ENCODE measurements around the gene RPL7A. TPM values are rescaled to one million over a fixed set of nuclear protein-coding genes. Genes with fewer than 3 reads are reported as not detected.
A peak's percentile ranks its signal among the peaks of the same experiment; 100 is the strongest.

RPL7A gene
- polyA plus RNA-seq, 6 donors from 2014 or later = 715 to 1,392 (median 1,075) TPM

DNA sequence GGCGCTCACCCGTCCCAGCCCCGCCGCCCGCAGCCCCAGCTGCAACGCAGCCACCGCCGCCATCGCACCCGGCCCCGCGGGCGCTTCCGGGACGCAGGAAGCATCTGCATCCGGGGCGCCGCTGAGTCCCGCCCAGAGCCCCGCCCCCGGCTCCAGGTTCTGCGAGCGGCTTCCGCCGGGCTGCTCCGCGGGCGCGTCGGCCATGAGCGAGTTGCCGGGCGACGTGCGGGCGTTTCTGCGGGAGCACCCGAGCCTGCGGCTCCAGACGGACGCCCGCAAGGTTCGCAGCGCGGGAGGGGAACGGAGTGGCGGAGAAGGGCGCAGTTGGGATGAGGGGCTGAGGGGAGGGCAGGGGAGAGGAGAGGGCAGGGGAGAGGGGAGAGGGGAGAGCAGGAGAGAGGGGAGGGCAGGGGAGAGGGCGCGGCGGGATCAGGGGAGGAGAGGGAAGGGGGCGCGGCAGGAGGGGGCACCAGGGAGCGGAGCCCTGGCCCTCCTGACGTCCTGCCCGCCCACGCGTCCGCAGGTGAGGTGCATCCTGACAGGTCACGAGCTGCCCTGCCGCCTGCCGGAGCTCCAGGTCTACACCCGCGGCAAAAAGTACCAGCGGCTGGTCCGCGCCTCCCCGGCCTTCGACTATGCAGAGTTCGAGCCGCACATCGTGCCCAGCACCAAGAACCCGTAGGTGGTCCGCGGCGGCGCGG is 8.5 kb downstream of the RPL7A start, which contains the start of the genes SURF1 and SURF2:
Gene SURF1 (minus strand): TSS at position 97 of the 701 bp plus-strand sequence. CDS start 34 bp downstream, at position 63.
Gene SURF2 (plus strand): TSS at position 160 of the 701 bp plus-strand sequence. CDS start 43 bp downstream, at position 203.
- Mint-ChIP-seq H3K4me3 (peak within 1 kb of the TSS; percentile 82 to 95 (median 88)), H3K36me3 (peaks cover 3 to 12% of the 10 kb centered on the region in 2 donors), H3K27ac (peak within 1 kb of the TSS in 5 of 6 donors; percentile 87 to 95 (median 88)), H3K27me3 (no peaks in the 10 kb centered on the region), H3K4me1 (peaks cover 23 to 48% (median 30%) of the 10 kb centered on the region in 3 donors), H3K9me3 (no peaks in the 10 kb centered on the region)
- ATAC-seq (ENCODE audit: low read depth in 2 of 2) (peak; percentile 93 to 95), DNase-seq (peak; percentile 86)

DNA sequence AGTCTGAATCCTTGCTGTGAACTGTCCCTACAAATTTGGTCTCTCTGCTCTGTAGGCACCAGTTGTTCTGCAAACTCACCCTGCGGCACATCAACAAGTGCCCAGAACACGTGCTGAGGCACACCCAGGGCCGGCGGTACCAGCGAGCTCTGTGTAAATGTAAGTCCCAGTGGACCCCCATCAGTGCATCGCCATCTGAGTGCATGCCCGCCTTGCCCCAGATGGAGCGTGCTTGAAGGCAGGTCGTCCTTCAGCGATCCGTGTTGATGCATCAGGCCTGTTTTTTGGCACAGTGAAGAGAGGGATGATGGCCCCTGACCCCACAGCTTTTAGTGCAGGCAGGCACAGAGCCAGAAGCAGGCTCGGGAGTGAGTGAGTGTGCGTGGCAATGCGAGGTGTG is 9.6 kb downstream of the RPL7A start:
- peaks cover 23 to 47% (median 30%) of the 10 kb centered on the region in 3 donors for H3K4me1 Mint-ChIP-seq
- H3K4me3 Mint-ChIP-seq = peak overlapping the region; percentile 70 to 95 (median 85)
- H3K9me3 Mint-ChIP-seq = no peaks in the 10 kb centered on the region
- ATAC-seq (ENCODE audit: low read depth in 2 of 2) (no peak), DNase-seq (no peak)
- peak overlapping the region in 5 of 6 donors; percentile 41 to 87 (median 84) for H3K27ac Mint-ChIP-seq
- no peaks in the 10 kb centered on the region for H3K27me3 Mint-ChIP-seq
- peaks cover 0 to 16% of the 10 kb centered on the region in 2 donors for H3K36me3 Mint-ChIP-seq

GRCh38 chr9:133359399-133360175 is 11.6 kb downstream of the RPL7A start:
- peaks cover 17 to 40% (median 23%) of the 10 kb centered on the region in 3 donors for H3K4me1 Mint-ChIP-seq
- no peaks in the 10 kb centered on the region for H3K27me3 Mint-ChIP-seq
- peaks cover 0 to 16% of the 10 kb centered on the region in 2 donors for H3K36me3 Mint-ChIP-seq
- ATAC-seq (ENCODE audit: low read depth in 2 of 2) = no peak
- no peaks in the 10 kb centered on the region for H3K9me3 Mint-ChIP-seq
- DNase-seq = no peak
- peak overlapping the region in 2 of 6 donors; percentile 57 to 79 for H3K27ac Mint-ChIP-seq
- H3K4me3 Mint-ChIP-seq = peak overlapping the region in 2 of 8 donors; percentile 86 to 95

DNA sequence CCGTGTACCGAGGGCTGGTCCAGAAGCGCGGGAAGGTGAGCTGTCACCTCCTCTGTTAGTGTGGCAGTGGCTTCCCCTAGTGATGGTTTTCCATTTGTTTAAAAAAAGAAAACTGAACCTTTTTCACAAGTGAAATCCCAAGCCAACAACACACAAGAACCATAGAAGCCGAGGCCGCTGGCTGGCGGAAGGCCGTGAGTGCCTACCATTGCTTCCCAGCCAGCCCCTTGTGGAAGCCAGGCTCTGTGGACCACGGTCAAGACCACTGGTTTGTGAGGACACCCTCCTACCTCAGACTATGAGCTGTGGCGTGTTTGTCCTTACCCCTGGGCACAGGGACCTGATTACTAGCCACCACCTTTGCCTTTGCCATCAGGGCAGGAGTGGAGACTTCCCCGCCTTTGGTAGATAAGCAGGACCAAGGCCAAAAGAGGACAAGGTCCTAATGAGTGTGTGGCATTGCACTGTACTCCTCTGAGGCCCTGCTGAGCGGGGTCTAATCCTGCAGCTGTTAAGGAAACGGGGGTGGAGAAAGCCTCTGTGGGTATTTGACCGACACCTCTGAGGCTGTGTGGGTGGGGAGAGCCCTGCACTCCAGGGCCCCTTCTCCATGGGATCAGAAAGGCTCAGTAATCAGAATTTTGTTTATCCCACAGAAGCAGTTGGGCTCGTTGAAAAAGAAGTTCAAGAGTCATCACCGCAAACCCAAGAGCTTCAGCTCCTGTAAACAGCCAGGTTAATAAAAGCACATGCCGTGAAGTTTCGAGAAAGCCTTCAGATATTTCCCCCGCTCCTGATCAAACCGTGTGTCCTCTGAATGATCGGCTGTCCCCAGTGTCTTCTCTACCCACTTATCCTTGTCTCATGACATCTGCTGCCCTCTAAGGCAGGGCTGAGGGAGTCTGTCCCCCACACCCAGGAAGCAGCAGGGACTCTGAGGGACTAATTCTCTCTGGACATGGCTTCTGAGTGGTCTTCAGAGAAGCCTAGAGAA is 12.7 kb downstream of the RPL7A start:
- Mint-ChIP-seq H3K27me3 (no peaks in the 10 kb centered on the region), H3K4me3 (peak overlapping the region in 3 of 8 donors; percentile 44 to 56 (median 56)), H3K9me3 (no peaks in the 10 kb centered on the region), H3K36me3 (peaks cover 0 to 16% of the 10 kb centered on the region in 2 donors), H3K27ac (peak overlapping the region in 3 of 6 donors; percentile 70 to 88 (median 79)), H3K4me1 (peaks cover 17 to 30% (median 23%) of the 10 kb centered on the region in 3 donors)
- DNase-seq = no peak
- ATAC-seq (ENCODE audit: low read depth in 2 of 2) = no peak

DNA sequence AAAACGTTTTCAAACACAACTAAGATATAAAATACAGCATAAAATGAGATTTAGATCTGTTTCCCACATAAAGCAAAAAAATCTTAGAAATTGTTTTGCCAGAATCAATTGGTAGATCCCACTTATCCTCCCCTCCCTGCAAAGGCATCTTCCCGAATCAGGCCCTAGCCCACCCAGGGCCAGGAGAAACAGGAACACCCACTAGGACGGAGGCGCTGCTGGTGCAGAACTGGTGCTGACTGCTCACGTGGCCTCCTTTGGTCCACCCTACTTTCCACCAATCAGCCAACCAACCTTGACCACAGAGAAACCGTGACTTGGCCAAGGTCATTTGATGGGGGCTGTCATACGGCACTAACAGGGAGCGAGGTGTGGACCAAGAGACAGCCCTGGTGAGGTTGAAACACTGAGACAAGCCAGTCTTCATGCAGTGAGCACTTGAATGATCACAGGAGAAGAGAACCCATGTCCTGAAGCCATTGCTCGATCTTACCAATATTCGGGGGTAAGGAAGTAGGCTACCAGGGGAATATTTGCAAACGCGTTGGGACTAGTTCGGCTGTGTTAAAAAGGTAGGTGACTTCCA is 13.6 kb downstream of the RPL7A start:
- H3K4me1 Mint-ChIP-seq = peaks cover 17 to 27% (median 23%) of the 10 kb centered on the region in 3 donors
- H3K9me3 Mint-ChIP-seq = no peaks in the 10 kb centered on the region
- peak overlapping the region in 2 of 8 donors; percentile 22 to 56 for H3K4me3 Mint-ChIP-seq
- no peak overlapping the region for H3K27ac Mint-ChIP-seq
- peaks cover 0 to 16% of the 10 kb centered on the region in 2 donors for H3K36me3 Mint-ChIP-seq
- no peaks in the 10 kb centered on the region for H3K27me3 Mint-ChIP-seq
- DNase-seq = no peak
- ATAC-seq (ENCODE audit: low read depth in 2 of 2) = no peak

DNA sequence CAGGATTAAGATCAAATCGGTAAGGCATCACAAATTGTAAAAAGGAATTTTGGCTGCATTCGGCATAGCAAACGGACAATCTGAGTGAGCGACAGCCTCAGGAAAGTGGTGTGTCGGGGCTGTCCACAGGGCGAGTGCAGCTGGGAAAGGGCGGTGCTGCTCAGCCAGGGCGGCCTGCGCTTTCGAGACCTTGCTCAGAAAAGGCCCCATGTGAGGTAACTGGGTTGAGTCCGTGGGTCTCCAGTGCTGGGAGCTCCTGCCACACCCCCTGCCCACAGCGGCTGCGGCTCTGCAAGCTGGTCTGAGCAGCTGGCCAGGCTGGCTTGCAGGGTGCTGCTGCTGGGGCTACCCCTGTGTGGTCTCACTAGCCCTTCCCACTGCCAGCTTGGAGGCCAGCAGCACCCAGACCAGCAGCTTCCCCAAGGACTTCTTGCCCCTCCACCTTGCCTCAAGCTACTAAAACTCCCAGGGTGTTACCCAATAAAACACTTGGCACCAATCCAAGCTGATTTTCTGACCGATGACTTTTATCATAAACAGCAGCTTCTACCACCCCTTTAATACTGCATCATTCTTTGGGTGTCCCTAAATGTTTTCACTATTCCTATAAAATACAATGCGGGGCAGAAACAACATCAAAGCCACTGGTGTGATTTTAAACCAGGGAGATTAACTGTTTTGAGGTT is 14.5 kb downstream of the RPL7A start:
- no peaks in the 10 kb centered on the region for H3K27me3 Mint-ChIP-seq
- H3K4me3 Mint-ChIP-seq = peak overlapping the region in 1 of 8 donors; percentile 56
- DNase-seq (no peak), ATAC-seq (ENCODE audit: low read depth in 2 of 2) (no peak)
- peaks cover 0 to 16% of the 10 kb centered on the region in 2 donors for H3K36me3 Mint-ChIP-seq
- peaks cover 16 to 23% (median 21%) of the 10 kb centered on the region in 3 donors for H3K4me1 Mint-ChIP-seq
- H3K27ac Mint-ChIP-seq = peak overlapping the region in 2 of 6 donors; percentile 30 to 49
- no peaks in the 10 kb centered on the region for H3K9me3 Mint-ChIP-seq

- Mint-ChIP-seq H3K9me3 (no peaks in the 10 kb centered on the region), H3K27me3 (no peaks in the 10 kb centered on the region), H3K27ac (peak overlapping the region in 1 of 6 donors; percentile 13), H3K4me1 (peaks cover 31 to 34% (median 33%) of the 10 kb centered on the region in 3 donors), H3K4me3 (no peak overlapping the region), H3K36me3 (peaks cover 0 to 14% of the 10 kb centered on the region in 2 donors)
- ATAC-seq (ENCODE audit: low read depth in 2 of 2) (no peak), DNase-seq (no peak)
Observed at GRCh38 chr9:133366435-133366834, 18.4 kb downstream of the RPL7A start.

DNA sequence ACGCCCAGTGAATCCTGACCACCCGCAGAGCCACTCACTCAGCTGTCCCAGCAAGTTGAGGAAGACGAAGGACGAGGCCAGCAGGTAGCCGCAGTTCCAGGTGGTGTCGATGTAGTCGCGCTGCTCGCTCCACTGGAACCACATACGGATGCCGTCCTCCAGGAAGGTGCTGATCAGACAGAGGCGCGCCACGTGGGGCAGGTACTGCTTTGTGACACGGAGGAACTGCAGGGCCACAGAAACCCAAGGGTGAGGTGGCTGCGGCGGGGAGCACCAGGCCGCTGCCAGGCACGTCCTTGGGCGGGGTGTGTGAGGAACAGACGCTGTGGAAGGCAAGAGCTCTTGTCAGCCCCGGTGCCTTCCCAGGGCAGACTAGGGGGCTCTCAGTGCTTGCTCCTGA is 19.2 kb downstream of the RPL7A start:
- Mint-ChIP-seq H3K36me3 (peaks cover 0 to 9% of the 10 kb centered on the region in 2 donors), H3K9me3 (no peaks in the 10 kb centered on the region), H3K27me3 (no peaks in the 10 kb centered on the region), H3K4me1 (peaks cover 37 to 42% (median 41%) of the 10 kb centered on the region in 3 donors), H3K4me3 (no peak overlapping the region), H3K27ac (no peak overlapping the region)
- DNase-seq (no peak), ATAC-seq (ENCODE audit: low read depth in 2 of 2) (no peak)

GRCh38 chr9:133367778-133368177 is 19.8 kb downstream of the RPL7A start:
- ATAC-seq (ENCODE audit: low read depth in 2 of 2) = no peak

GRCh38 chr9:133368249-133368881 is 20.3 kb downstream of the RPL7A start:
- Mint-ChIP-seq H3K4me1 (peaks cover 43 to 53% (median 52%) of the 10 kb centered on the region in 3 donors), H3K4me3 (peak overlapping the region in 1 of 8 donors; percentile 69), H3K36me3 (peaks cover 0 to 7% of the 10 kb centered on the region in 2 donors), H3K9me3 (no peaks in the 10 kb centered on the region), H3K27me3 (no peaks in the 10 kb centered on the region), H3K27ac (no peak overlapping the region)
- ATAC-seq (ENCODE audit: low read depth in 2 of 2) = no peak
- DNase-seq = no peak

More at GRCh38 chr9:133367778-133368177, 19.8 kb downstream of the RPL7A start:
- Mint-ChIP-seq H3K4me1 (peaks cover 42 to 47% (median 46%) of the 10 kb centered on the region in 3 donors), H3K4me3 (no peak overlapping the region), H3K9me3 (no peaks in the 10 kb centered on the region), H3K27ac (no peak overlapping the region), H3K36me3 (peaks cover 0 to 9% of the 10 kb centered on the region in 2 donors), H3K27me3 (no peaks in the 10 kb centered on the region)
- no peak for DNase-seq

- Mint-ChIP-seq H3K4me3 (peak overlapping the region in 2 of 8 donors; percentile 29 to 75), H3K9me3 (no peaks in the 10 kb centered on the region), H3K4me1 (peaks cover 43 to 62% (median 62%) of the 10 kb centered on the region in 3 donors), H3K27ac (peak overlapping the region in 3 of 6 donors; percentile 9 to 39 (median 36)), H3K36me3 (no peaks in the 10 kb centered on the region), H3K27me3 (no peaks in the 10 kb centered on the region)
- DNase-seq = no peak
- no peak for ATAC-seq (ENCODE audit: low read depth in 2 of 2)
Observed at GRCh38 chr9:133369422-133369821, 21.4 kb downstream of the RPL7A start.

Measured in naive B cell (primary cell).